Measurements from ENCODE around the gene TMOD2.

DNA sequence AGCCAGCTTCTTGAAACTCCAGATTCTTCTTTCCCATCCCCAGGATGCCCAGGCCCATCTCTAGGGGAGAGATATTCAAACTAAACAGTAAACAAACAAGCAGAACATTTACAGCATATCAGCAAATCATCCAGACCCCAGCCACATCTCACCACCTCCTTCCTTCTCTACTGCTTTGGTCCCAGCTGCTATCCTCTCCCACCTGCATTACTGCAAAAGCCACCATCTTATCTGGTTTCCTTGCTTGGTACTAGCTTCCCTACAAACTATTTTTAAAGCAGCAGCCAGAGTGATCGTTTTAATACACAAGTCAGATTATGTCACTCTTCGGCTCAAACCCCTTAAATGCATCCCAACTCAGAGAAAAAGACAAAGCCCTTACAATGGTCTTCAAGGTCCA lies 18.8 kb upstream of the TMOD2 start:
- TF ChIP-seq CTCF (IDR thresholded peaks at IDR 0.05; ENCODE audit: insufficient read depth, low read depth, low read length) = no peak
- no peak for TF ChIP-seq EZH2 (IDR thresholded peaks at IDR 0.05; ENCODE audit: insufficient read depth, low read length)

All from astrocyte (in vitro differentiated cells and primary cell).